Stimulated activated CD8-positive, alpha-beta memory T cell treated with anti-CD3 and anti-CD28 coated beads, Interleukin-15, amount 100 ng/mL, for 4 hours (primary cell): Measurements from ENCODE around the gene CP.
A peak's percentile ranks its signal among the peaks of the same experiment; 100 is the strongest.

Experiments used
- DNase-seq, 2 donors: peaks; one replicate each; pipeline ENCODE4 v3.0.0-alpha.2; 2020; ENCODE audit warnings: low read depth in 2 of 2

CP gene

GRCh38 chr3:149186219-149186618 is 35.4 kb downstream of the CP start:
- DNase-seq, result no peak

DNA sequence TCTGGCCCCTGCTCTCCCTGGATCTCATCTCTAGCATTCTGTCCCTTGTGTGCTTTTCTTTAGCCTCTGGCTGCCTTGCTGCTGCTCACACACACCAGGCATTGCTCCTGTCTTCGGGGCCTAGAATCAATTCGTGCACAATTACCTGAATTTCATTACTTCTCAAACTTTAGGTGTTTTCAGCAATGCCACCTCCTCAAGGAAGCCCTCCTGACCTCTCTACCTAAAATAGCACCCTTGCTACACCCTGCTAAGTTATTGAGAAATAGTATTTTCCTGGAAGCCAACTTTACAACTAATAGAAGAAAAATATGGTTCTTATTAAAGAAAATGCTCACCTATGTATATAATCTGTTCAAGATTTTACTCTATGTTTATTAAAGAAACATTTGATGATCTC is 40.4 kb downstream of the CP start:
- DNase-seq, result no peak

DNA sequence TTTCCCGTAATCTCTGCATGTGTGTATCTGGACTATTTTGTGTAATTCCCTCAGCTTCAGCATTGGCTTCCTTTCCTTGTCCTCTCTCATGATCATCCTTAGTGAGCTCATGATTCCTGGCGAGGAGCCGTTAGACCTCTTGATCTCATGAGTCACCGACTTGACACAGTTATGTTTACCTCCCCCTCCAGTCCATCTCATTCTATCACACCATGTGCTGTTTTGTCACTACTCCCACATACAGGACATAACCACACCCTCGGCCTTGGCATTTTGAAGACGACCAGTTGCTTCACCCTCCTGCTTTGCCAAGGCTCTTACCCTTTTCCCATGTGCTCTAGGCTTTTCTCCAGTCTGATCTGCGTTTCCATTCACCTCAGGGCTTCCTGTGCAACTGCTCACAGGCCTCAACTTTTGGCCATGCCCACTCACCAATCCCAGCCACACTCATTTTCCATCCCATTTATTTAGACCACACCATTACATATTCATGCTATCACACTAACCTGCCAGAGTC is 41.5 kb downstream of the CP start:
- DNase-seq, result no peak

- no peak for DNase-seq
Measured at GRCh38 chr3:149179220-149179619, 42.4 kb downstream of the CP start.

- DNase-seq, result no peak
Measured at GRCh38 chr3:149177122-149177521, 44.5 kb downstream of the CP start.

DNA sequence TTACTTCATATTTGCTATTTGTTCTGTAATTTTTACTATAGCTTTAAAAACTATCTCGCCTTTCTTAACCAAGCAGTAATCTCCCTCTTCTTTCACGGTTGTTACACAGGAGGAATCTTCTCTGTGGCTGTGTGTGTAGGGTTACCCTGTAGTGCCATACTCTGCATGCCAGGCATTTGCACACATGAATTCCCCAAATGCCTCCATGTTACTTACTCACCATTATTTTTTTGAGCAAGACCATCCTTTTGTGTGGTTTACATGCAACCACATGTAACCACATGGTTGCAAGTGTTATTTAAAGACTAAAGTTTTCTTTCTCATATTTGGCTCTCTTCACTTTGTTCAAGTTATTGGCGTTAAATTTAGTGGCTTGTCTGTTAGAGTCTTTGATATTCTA is 46.7 kb downstream of the CP start:
- no peak for DNase-seq

- DNase-seq, result no peak
Measured at GRCh38 chr3:149170672-149171071, 51.0 kb downstream of the CP start.

GRCh38 chr3:149167898-149168297 is 53.7 kb downstream of the CP start:
- DNase-seq, result no peak

GRCh38 chr3:149163066-149163465 is 58.6 kb downstream of the CP start:
- DNase-seq, result no peak

DNA sequence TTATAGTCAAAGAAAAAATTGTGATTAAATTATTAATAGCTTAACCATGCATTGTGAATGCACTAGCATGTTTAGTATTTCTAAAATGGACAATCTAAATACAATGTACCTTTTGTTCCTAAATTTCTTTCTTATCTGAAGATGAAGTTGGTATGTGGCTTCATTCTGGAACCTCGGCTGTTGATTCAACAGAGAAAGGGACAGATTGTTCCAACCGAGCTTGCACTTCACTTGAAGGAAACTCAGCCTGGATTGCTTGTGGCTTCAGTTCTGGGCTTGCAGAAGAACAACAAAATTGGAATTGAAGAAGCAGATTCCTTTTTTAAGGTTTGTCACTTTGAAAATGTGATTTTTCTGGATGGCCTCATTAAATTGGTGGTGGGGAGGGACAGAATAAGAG is 59.6 kb downstream of the CP start:
- DNase-seq, result no peak

DNA sequence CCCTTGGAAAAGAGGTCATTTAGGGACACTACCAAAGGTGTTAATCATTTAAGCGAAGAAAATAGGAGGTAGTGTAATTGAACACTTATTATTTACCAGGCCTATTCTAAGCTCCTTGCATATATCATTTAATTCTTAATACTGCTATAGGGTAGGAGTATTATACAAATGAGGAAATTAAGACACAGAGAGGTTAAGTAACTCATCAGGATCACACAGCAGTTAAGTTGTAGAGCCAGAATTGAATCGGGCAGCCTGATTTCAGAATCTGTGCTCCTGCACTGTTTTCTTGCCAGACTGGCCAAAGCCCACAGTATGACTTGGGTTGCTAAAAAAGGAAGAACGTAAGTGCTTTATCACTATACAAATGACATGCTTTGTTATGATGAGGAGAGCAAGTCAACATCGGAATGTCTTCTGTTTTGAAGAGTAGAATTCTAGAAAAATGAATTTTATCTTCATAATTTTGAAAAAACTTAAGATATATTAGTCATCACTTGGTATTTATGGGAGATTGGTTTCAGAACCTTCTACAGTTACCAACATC is 60.8 kb downstream of the CP start:
- DNase-seq, result no peak

GRCh38 chr3:149153402-149153801 is 68.2 kb downstream of the CP start:
- no peak for DNase-seq

DNA sequence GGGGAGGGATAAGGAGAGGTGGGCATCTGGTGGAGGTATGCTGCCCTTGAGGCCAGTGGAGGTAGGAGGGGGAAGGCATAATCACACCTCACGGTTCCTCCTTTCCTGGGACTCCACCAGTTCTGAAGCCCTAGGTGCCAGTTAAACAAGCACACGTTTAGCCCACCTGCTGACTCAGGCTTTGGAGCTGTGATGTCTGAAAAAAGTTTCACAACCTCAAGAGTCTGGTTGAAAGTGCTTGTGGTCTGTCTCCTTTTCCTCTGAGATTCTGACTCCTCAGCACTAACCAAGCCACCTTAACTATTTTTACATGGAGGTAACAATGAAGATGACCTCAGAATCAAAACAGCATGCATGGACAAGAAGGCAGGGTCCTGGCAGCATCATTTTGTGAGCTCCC is 69.2 kb downstream of the CP start:
- DNase-seq, result no peak

DNA sequence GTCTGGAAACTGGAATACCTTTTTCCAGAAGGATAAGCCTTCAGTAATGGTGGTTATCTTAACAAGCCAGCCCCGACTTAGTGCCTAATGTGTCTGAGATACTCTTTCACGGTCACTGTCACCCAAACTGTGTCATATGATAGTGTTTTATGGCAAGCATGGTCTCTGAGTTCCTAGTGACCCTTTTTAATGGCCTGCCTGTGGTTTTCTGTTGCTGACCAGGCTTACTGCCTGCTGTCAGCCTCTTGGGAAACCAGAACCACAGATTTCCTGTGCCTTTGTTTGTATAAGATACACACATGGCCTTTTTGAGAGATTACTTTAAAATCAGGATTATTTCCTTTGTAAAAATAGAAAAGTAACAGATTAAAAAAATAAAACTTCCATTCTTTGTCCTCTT is 69.8 kb downstream of the CP start:
- DNase-seq, result no peak

GRCh38 chr3:149150436-149150835 is 71.2 kb downstream of the CP start:
- no peak for DNase-seq

GRCh38 chr3:149145974-149146373 is 75.7 kb downstream of the CP start:
- no peak for DNase-seq

DNA sequence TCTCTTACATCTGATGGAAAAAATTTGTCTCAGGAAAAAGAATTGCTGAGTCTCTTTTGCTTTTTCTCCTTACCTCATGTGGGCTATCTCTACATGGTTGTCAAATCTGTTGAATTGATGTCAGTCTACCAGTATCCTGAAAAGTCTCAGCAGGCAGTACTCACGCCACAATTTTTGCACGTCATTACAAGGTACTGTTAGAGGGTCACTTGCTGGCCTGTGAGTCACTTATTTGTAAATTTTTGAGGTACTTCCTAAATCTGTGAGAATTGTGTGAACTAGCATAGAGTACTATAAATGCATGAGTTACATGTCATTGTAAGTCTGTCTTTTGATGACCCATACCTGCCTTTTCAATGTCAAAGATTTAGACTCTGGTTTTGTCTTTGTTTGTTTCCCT is 76.3 kb downstream of the CP start:
- DNase-seq, result no peak

GRCh38 chr3:149142682-149143081 is 78.9 kb downstream of the CP start:
- DNase-seq, result no peak

DNA sequence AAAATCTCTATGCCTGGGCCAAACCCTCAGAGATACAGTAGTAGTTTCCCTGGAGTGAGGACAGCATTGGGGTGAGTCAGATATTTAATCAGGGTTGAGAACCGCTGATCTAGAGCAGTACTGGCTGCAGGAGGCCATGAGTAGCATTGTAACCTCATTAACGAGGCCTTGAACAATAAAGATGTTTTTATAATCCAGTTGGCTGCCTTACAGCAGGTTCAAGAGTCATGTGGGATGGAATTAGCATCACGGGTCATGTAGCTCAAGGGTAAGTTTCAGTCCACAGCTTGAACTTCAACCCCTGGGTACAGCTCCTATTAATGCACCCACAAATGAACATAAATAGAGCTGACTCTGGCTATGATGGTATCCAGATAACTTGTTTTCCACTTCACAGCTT is 87.1 kb downstream of the CP start:
- DNase-seq, result no peak

GRCh38 chr3:149131589-149131988 is 90.0 kb downstream of the CP start:
- DNase-seq, result no peak

DNA sequence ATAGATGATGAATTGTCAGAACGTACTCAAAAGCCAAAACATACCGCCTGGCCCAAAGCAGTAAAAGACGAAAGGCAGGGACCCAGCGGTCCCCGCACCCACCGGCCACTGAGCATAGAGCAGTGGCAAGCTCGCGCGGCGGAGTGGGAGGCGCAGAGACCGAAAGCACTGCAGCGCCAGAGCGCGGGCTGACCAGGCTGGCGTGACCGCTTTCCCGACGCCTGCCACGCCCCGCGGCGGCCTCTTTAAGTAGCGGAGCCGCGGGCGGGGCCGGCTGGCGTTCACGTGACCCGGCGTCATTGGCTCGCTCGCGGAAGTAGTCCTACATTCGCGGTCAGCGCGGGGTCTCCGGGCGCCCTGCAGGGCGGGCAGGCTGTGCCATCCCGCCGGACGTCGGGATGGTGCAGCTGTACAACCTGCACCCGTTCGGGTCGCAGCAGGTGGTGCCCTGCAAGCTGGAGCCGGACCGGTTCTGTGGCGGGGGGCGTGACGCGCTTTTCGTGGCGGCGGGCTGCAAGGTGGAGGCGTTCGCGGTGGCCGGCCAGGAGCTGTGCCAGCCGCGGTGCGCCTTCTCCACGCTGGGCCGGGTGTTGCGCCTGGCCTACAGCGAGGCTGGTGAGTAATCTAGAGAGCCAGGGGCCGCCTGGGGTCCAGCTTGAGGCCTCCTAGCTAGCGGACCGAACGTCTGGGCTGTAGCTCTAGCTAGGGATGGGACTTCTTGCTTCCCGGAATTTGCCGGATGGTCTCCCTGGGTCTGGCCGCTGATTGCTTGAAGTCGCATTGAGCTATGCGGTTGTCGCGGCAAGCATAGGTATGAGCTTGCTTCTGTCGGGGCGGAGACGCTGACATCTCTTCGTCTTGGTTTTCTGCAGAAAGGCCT is 92.1 kb downstream of the CP start, which contains the start of gene HPS3:
HPS3 (plus strand) TSS at position 313 of the 880 bp plus-strand sequence; CDS start at position 399, 86 bp downstream.
- DNase-seq, result peak; percentile 55 to 66

DNA sequence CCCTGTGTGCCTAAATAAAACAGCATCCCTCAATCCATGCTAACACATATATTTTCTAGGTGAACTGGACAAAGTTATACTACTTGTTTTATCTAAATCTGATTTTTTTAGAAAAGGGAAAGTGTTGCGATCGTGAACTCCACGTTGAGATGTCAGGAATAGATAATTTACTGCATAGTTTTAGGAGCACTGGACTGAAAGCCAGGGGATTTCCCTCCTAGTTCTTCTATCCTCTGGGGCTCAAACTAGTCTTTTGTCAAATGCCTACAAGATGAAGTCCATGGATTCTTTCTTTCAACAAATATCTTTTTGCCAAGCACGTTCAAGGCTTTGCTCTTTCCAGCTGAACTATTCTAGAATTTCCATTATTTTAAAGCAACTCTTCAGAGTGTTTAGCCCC is 92.8 kb downstream of the CP start:
- no peak for DNase-seq
